HepG2 (cell line): Measurements from ENCODE around the gene ZNF687. TPM values are rescaled to one million over a fixed set of nuclear protein-coding genes. Genes with fewer than 3 reads are reported as not detected.

Source experiments
- polyA plus RNA-seq, 8 experiments: library from polyadenylated mRNA; depleted of rRNA in 3 of 8; stranded (reverse) in 7 of 8; unstranded in 1 of 8; fragments of >200 nt; fragmentation: Illumina TruSeq in 4 of 8; extraction: Trizol in 4 of 8; gene quantifications; 2 replicates each; pipeline versions ENCODE4 v1.2.1 to v1.2.3, GENCODE V29; 2011 to 2016; ENCODE audit warnings: low read depth in 4 of 8, missing spikeins in 1 of 8, mixed read lengths in 1 of 8; ENCODE audit not compliant: insufficient read depth in 1 of 8
- small RNA-seq, 3 experiments: library from RNA; depleted of rRNA; stranded (forward); fragments of <200 nt; gene quantifications; one replicate each; pipeline ENCODE3, GENCODE V24; 2012; ENCODE audit warnings: low read depth in 2 of 3, low replicate concordance in 1 of 3; ENCODE audit not compliant: insufficient read length in 3 of 3, insufficient read depth in 2 of 3
- total RNA-seq, 5 experiments: library from RNA; depleted of rRNA; stranded (reverse); fragments of >200 nt; fragmentation: Illumina TruSeq; extraction: Trizol; gene quantifications; 2 replicates each; pipeline ENCODE4 v1.2.3, GENCODE V29; 2016; ENCODE audit warnings: low read depth in 1 of 5

ZNF687 gene
- total and polyA plus RNA-seq, 2 of the 13 experiments (the other 11 are each of a cell fraction or from before 2014, with no cell fraction given) = 14.1 to 16.5 TPM

Small RNA genes within 50 kb of the gene (small RNA-seq; reads per million reads assigned to genes)
- gene RN7SL444P = 0 reads per million in 3 experiments

Other genes starting within 250 kb of the ZNF687 start
- 0.20 and 0.40 TPM in 2 replicates for gene BNIPL, start 245.7 kb upstream of the ZNF687 start, total RNA-seq (2016; rRNA removed; fragmentation: Illumina TruSeq; extraction: Trizol)
- gene BNIPL, start 245.7 kb upstream of the ZNF687 start, polyA plus RNA-seq (2011; rRNA removed) = 0.84 and 1.1 TPM in 2 replicates
- 0.74 and 1.5 TPM in 2 replicates for gene C1orf56, start 234.5 kb upstream of the ZNF687 start, total RNA-seq (2016; rRNA removed; fragmentation: Illumina TruSeq; extraction: Trizol)
- gene C1orf56, start 234.5 kb upstream of the ZNF687 start, polyA plus RNA-seq (2011; rRNA removed) = 3.2 TPM in 2 replicates
- 17.6 and 18.8 TPM in 2 replicates for gene CDC42SE1, start 222.7 kb upstream of the ZNF687 start, total RNA-seq (2016; rRNA removed; fragmentation: Illumina TruSeq; extraction: Trizol)
- 17.9 and 20.5 TPM in 2 replicates for gene CDC42SE1, start 222.7 kb upstream of the ZNF687 start, polyA plus RNA-seq (2011; rRNA removed)
- gene MLLT11, start 221.9 kb upstream of the ZNF687 start, total RNA-seq (2016; rRNA removed; fragmentation: Illumina TruSeq; extraction: Trizol) = 0.17 and 0.22 TPM in 2 replicates
- 0.14 and 0.21 TPM in 2 replicates for gene MLLT11, start 221.9 kb upstream of the ZNF687 start, polyA plus RNA-seq (2011; rRNA removed)
- not detected in 2 replicates for gene GABPB2, start 211.5 kb upstream of the ZNF687 start, total RNA-seq (2016; rRNA removed; fragmentation: Illumina TruSeq; extraction: Trizol)
- gene GABPB2, start 211.5 kb upstream of the ZNF687 start, polyA plus RNA-seq (2011; rRNA removed) = 0.09 TPM in 1 of 2 replicates, not detected in the other
- 0.80 and 1.4 TPM in 2 replicates for gene SEMA6C, start 135.7 kb upstream of the ZNF687 start, total RNA-seq (2016; rRNA removed; fragmentation: Illumina TruSeq; extraction: Trizol)
- 2.9 and 4.2 TPM in 2 replicates for gene SEMA6C, start 135.7 kb upstream of the ZNF687 start, polyA plus RNA-seq (2011; rRNA removed)
- not detected in 2 replicates for gene TNFAIP8L2, start 125.7 kb upstream of the ZNF687 start, total RNA-seq (2016; rRNA removed; fragmentation: Illumina TruSeq; extraction: Trizol)
- gene TNFAIP8L2, start 125.7 kb upstream of the ZNF687 start, polyA plus RNA-seq (2011; rRNA removed) = not detected in 2 replicates
- gene LYSMD1, start 116.4 kb upstream of the ZNF687 start, total RNA-seq (2016; rRNA removed; fragmentation: Illumina TruSeq; extraction: Trizol) = 3.8 TPM in 2 replicates
- gene LYSMD1, start 116.4 kb upstream of the ZNF687 start, polyA plus RNA-seq (2011; rRNA removed) = 4.6 and 4.8 TPM in 2 replicates
- gene SCNM1, start 116.2 kb upstream of the ZNF687 start, total RNA-seq (2016; rRNA removed; fragmentation: Illumina TruSeq; extraction: Trizol) = 31.5 and 32.5 TPM in 2 replicates
- 16.3 and 17.5 TPM in 2 replicates for gene SCNM1, start 116.2 kb upstream of the ZNF687 start, polyA plus RNA-seq (2011; rRNA removed)
- not detected in 2 replicates for gene TMOD4, start 106.3 kb upstream of the ZNF687 start, total RNA-seq (2016; rRNA removed; fragmentation: Illumina TruSeq; extraction: Trizol)
- gene TMOD4, start 106.3 kb upstream of the ZNF687 start, polyA plus RNA-seq (2011; rRNA removed) = 0.61 and 0.66 TPM in 2 replicates
- gene VPS72, start 92.1 kb upstream of the ZNF687 start, total RNA-seq (2016; rRNA removed; fragmentation: Illumina TruSeq; extraction: Trizol) = 34.5 TPM in 2 replicates
- gene VPS72, start 92.1 kb upstream of the ZNF687 start, polyA plus RNA-seq (2011; rRNA removed) = 33.7 and 39.1 TPM in 2 replicates
- 43.8 and 45.3 TPM in 2 replicates for gene PIP5K1A, start 83.7 kb upstream of the ZNF687 start, total RNA-seq (2016; rRNA removed; fragmentation: Illumina TruSeq; extraction: Trizol)
- 61.1 and 65.1 TPM in 2 replicates for gene PIP5K1A, start 83.7 kb upstream of the ZNF687 start, polyA plus RNA-seq (2011; rRNA removed)
- 243 and 320 TPM in 2 replicates for gene PSMD4, start 27.6 kb upstream of the ZNF687 start, total RNA-seq (2016; rRNA removed; fragmentation: Illumina TruSeq; extraction: Trizol)
- gene PSMD4, start 27.6 kb upstream of the ZNF687 start, polyA plus RNA-seq (2011; rRNA removed) = 174 and 194 TPM in 2 replicates
- gene PI4KB, start 45.1 kb downstream of the ZNF687 start, total RNA-seq (2016; rRNA removed; fragmentation: Illumina TruSeq; extraction: Trizol) = 18.6 and 19.5 TPM in 2 replicates
- gene PI4KB, start 45.1 kb downstream of the ZNF687 start, polyA plus RNA-seq (2011; rRNA removed) = 29.3 and 32.6 TPM in 2 replicates
- 32.0 and 36.2 TPM in 2 replicates for gene RFX5, start 65.0 kb downstream of the ZNF687 start, total RNA-seq (2016; rRNA removed; fragmentation: Illumina TruSeq; extraction: Trizol)
- 17.9 and 20.3 TPM in 2 replicates for gene RFX5, start 65.0 kb downstream of the ZNF687 start, polyA plus RNA-seq (2011; rRNA removed)
- gene SELENBP1, start 90.4 kb downstream of the ZNF687 start, total RNA-seq (2016; rRNA removed; fragmentation: Illumina TruSeq; extraction: Trizol) = 29.0 and 30.2 TPM in 2 replicates
- gene SELENBP1, start 90.4 kb downstream of the ZNF687 start, polyA plus RNA-seq (2011; rRNA removed) = 27.8 and 29.3 TPM in 2 replicates
- gene PSMB4, start 117.3 kb downstream of the ZNF687 start, total RNA-seq (2016; rRNA removed; fragmentation: Illumina TruSeq; extraction: Trizol) = 336 and 414 TPM in 2 replicates
- 364 and 383 TPM in 2 replicates for gene PSMB4, start 117.3 kb downstream of the ZNF687 start, polyA plus RNA-seq (2011; rRNA removed)
- 15.3 and 17.1 TPM in 2 replicates for gene POGZ, start 177.2 kb downstream of the ZNF687 start, total RNA-seq (2016; rRNA removed; fragmentation: Illumina TruSeq; extraction: Trizol)
- 45.6 and 46.9 TPM in 2 replicates for gene POGZ, start 177.2 kb downstream of the ZNF687 start, polyA plus RNA-seq (2011; rRNA removed)
- gene CGN, start 229.1 kb downstream of the ZNF687 start, total RNA-seq (2016; rRNA removed; fragmentation: Illumina TruSeq; extraction: Trizol) = 0.24 and 0.75 TPM in 2 replicates
- 0.81 and 1.1 TPM in 2 replicates for gene CGN, start 229.1 kb downstream of the ZNF687 start, polyA plus RNA-seq (2011; rRNA removed)